NB4 (cell line): ENCODE results near the gene DRC3.

ENCODE experiments used
- DNase-seq: peaks from one replicate; pipeline ENCODE4 v3.0.0; 2010; ENCODE audit warnings: low read depth
- H3K4me3 ChIP-seq: one replicate; pipeline ENCODE4 v1.5.1; 2011; ENCODE audit warnings: mild to moderate bottlenecking, low read depth, low read length, moderate library complexity
- CTCF ChIP-seq: IDR thresholded peaks from one replicate; pipeline ENCODE4 v1.5.1; 2012; ENCODE audit warnings: low read depth, low read length
- MYC ChIP-seq: IDR thresholded peaks from 2 replicates; pipeline ENCODE4 v1.6.1; 2011; ENCODE audit warnings: low read depth, low read length
- POLR2A ChIP-seq: IDR thresholded peaks from 2 replicates; pipeline ENCODE4 v1.6.1; 2011; ENCODE audit warnings: mild to moderate bottlenecking; ENCODE audit not compliant: insufficient read length; ENCODE audit errors: extremely low read depth
- TF ChIP-seq, protein P1 (sequence below): IDR thresholded peaks from 2 replicates; pipeline ENCODE4 v1.6.1; 2011; ENCODE audit warnings: low read depth, low read length

DRC3 gene

GRCh38 chr17:18025241-18025944 lies 52.7 kb downstream of the DRC3 start:
- no peak overlapping the region for H3K4me3 ChIP-seq
- DNase-seq, result peak; percentile 42
- TF ChIP-seq POLR2A, result no peak
- no peak for TF ChIP-seq MYC
- TF ChIP-seq, protein P1, sequence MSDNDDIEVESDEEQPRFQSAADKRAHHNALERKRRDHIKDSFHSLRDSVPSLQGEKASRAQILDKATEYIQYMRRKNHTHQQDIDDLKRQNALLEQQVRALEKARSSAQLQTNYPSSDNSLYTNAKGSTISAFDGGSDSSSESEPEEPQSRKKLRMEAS, result no peak
- TF ChIP-seq CTCF, result no peak

DNA sequence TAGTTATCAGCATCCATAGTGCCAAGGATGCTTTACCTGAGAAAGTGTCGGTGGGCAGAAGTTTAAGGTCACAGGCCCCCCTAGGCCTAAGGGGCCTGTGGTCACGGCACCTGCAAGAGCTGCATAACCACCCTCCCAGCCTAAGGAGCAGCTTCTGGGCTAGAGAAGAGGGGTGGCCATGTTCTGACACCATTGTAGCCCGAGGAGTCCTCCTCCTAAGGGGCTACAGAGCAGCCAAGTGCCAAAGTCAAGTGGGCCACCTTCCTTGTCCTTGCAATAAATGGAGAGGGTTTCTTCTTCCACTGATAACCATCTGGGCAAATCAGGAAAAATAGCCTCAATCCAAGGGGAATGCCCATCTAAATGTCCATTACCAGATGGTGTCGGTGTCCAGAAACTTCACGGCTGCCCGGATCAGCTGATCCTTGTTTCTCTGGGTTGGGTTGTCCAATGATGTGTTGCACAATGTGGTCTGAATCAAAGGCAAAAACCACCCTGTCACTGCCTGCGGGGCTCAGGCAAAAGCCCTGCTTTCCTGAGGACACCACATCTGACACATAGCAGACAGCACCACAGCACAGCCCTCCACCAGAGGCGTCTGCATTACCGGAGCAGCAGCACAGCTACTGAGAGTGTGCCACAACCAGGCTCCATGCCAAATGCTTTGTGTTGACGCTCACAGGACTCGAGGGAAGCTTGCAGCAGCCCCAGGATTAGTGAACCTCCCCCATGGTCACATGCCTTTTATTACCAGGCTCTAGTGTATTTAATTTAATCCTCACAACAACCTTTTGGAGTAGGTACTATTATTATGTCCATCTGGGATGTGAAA lies 53.5 kb downstream of the DRC3 start:
- no peak for DNase-seq
- H3K4me3 ChIP-seq, result no peak overlapping the region
- TF ChIP-seq MYC, result no peak
- TF ChIP-seq CTCF, result no peak
- TF ChIP-seq, protein P1, result no peak
- no peak for TF ChIP-seq POLR2A

DNA sequence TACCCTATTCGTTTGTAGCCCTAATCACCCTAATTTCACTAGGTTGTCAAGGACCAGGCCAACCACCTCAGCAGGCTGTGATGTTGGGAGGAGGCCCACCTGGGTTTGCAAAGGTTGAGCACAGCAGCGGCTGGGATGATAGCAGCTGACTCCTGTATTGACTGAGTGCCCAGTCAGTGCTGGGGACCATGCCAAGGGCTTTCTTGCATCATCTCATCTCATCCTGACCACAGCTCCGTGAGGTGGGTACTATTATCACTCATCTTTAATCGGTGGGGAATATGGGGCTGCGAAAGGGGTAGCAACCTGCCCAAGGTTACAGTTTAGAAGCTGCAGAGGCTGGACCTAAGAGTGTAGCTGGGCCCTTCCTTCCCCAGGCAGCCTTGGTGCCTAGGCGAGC lies 54.6 kb downstream of the DRC3 start:
- no peak for DNase-seq
- no peak overlapping the region for H3K4me3 ChIP-seq
- TF ChIP-seq CTCF (no peak), MYC (no peak)
- TF ChIP-seq, protein P1, result no peak

DNA sequence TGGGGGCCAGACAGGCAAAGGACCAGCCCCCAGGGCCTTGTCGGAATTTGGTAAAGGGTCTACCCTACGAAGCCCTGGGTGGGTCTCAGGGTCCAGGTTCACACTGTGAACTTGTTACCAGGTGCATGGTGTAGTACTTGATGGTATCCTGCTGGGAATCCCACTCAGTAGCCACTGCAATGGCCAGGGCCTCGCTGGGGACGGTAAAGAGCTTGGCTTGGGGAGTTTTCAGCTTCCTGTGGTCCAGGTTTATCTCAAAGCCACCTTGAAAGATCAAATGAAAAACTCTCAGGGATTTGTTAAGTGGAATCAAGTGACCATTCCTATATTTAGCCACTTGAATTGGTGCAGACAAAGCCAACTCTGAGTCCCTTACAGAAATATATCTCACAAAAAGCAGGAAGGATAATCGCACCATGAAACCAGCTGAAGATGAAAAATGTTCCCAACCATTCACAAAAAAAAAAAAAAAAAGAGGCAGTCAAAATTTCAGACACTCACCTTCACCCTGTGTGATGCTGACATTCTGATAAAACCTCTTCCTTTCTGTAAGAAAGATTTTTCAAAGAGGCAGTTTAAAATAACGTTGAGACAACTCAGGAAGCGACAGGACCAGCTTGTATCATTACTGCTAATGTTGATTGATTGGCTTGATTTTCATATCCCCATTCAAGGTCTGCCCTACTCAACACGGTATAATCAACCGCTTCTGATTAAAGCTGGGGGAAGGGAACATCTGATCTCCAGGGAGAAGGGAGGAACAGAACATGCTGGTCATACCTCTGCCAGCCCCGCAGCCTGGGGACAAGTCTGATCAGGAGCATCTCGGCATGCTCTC lies 55.7 kb downstream of the DRC3 start:
- DNase-seq, result no peak
- TF ChIP-seq, protein P1, result no peak
- TF ChIP-seq POLR2A, result no peak
- no peak for TF ChIP-seq CTCF
- TF ChIP-seq MYC, result no peak
- H3K4me3 ChIP-seq, result no peak overlapping the region

DNA sequence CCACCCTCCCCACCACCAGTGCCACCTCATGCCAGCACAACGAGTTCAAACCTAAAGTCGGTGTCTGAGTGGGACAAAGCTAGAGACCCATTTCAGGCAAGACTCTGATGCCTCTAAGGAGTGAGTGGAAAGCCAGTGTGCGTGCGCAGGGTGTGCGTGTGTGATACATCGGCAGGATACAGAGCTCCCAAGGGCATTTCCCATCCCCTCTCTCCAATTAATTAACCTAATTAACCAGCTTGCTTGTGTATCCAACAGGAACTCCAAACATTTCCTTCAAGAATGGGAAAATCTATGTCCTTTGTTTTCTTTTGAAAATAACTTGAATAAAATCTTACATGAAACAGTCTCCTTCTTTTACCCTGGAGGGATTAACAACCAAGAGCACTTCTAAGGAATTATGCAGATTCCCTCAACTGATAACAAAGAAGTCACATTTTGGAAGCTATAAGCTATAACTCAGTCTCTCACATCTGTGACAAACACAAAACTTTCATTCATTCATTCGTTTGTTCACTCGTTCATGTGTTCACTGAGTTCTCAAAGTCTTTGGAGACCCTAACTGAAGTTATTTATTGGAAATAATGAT lies 56.4 kb downstream of the DRC3 start:
- no peak for DNase-seq
- TF ChIP-seq CTCF (no peak), MYC (no peak), POLR2A (no peak)
- TF ChIP-seq, protein P1, result no peak
- H3K4me3 ChIP-seq, result no peak overlapping the region
